WTC11 (cell line): Measurements from ENCODE around the gene BFSP1. TPM values are rescaled to one million over a fixed set of nuclear protein-coding genes. Genes with fewer than 3 reads are reported as not detected.

Experiments used
- ATAC-seq: fragments of 200-7000 bp; cut with Tn5 transposase; 2 replicates; pipeline ENCODE4 v1.10.0; 2021; ENCODE audit warnings: mild to moderate bottlenecking, moderate library complexity
- CTCF ChIA-PET: fragments of 300-600 bp; sonication (Branson Sonifier 250); formaldehyde crosslinking; loops from one replicate; lab custom pipeline; 2021; ENCODE audit warnings: antibody characterized with exemption; lab: Charles Lee
- POLR2A ChIA-PET: fragments of 350-600 bp; sonication (Branson Sonifier 250); formaldehyde crosslinking; loops from one replicate; lab custom pipeline; 2021; ENCODE audit warnings: antibody characterized with exemption; lab: Charles Lee
- DNase-seq: peaks from one replicate; pipeline ENCODE4 v3.0.0; 2021; ENCODE audit warnings: low spot score
- H3K27ac Mint-ChIP-seq: 2 replicates; pipeline ENCODE4 v1.8.0; 2021; ENCODE audit warnings: mixed read lengths
- H3K27me3 Mint-ChIP-seq: 2 replicates; pipeline ENCODE4 v1.8.0; 2021; ENCODE audit warnings: low read depth, mild to moderate bottlenecking, moderate library complexity, mixed read lengths
- H3K36me3 Mint-ChIP-seq: 2 replicates; pipeline ENCODE4 v1.8.0; 2021; ENCODE audit warnings: mixed read lengths
- H3K4me1 Mint-ChIP-seq: 2 replicates; pipeline ENCODE4 v1.8.0; 2022; ENCODE audit warnings: mixed read lengths
- H3K4me3 Mint-ChIP-seq: 2 replicates; pipeline ENCODE4 v1.8.0; 2021; ENCODE audit warnings: mild to moderate bottlenecking, moderate library complexity, mixed read lengths
- H3K9me3 Mint-ChIP-seq: 2 replicates; pipeline ENCODE4 v1.8.0; 2021; ENCODE audit warnings: mixed read lengths
- SMAD4 ChIP-seq: sonication (generic); formaldehyde crosslinking; IDR thresholded peaks from 2 replicates; pipeline ENCODE4 v1.8.0; 2022; ENCODE audit warnings: mild to moderate bottlenecking, missing genetic modification reagents
- TEAD4 ChIP-seq: sonication (generic); formaldehyde crosslinking; IDR thresholded peaks from 2 replicates; pipeline ENCODE4 v1.8.0; 2022; ENCODE audit warnings: mild to moderate bottlenecking, missing genetic modification reagents
- ZNF138 ChIP-seq: sonication (generic); formaldehyde crosslinking; conservative IDR thresholded peaks from 2 replicates; pipeline ENCODE4 v1.8.1; 2022; ENCODE audit warnings: mild to moderate bottlenecking, moderate library complexity, missing genetic modification reagents
- ZNF263 ChIP-seq: sonication (generic); formaldehyde crosslinking; IDR thresholded peaks from 2 replicates; pipeline ENCODE4 v1.8.1; 2022; ENCODE audit warnings: low read depth, mild to moderate bottlenecking, moderate library complexity, missing genetic modification reagents
- ZNF416 ChIP-seq: fragments of 250-450 bp; sonication (Bioruptor Pico); IDR thresholded peaks from 2 replicates; pipeline ENCODE4 v1.9.0; 2021; ENCODE audit warnings: mild to moderate bottlenecking, inconsistent platforms
- total RNA-seq: library from RNA; stranded (reverse); gene quantifications from 3 replicates; pipeline ENCODE4 v1.2.3, GENCODE V29; 2021
- TF ChIP-seq, protein P1 (sequence below): sonication (generic); formaldehyde crosslinking; IDR thresholded peaks from 2 replicates; pipeline ENCODE4 v1.8.0; 2023; ENCODE audit warnings: missing genetic modification reagents
- TF ChIP-seq, protein P2 (sequence below): sonication (generic); formaldehyde crosslinking; IDR thresholded peaks from 2 replicates; pipeline ENCODE4 v1.8.1; 2023; ENCODE audit warnings: mild to moderate bottlenecking, missing genetic modification reagents
- TF ChIP-seq, protein P3 (sequence below): sonication (generic); formaldehyde crosslinking; IDR thresholded peaks from 2 replicates; pipeline ENCODE4 v1.8.1; 2023; ENCODE audit warnings: mild to moderate bottlenecking, missing genetic modification reagents, moderate library complexity
- TF ChIP-seq, protein P4 (sequence below): sonication (generic); formaldehyde crosslinking; IDR thresholded peaks from 2 replicates; pipeline ENCODE4 v1.8.0; 2023; ENCODE audit warnings: mild to moderate bottlenecking, missing genetic modification reagents
- TF ChIP-seq, protein P5 (sequence below): sonication (generic); formaldehyde crosslinking; IDR thresholded peaks from 2 replicates; pipeline ENCODE4 v1.8.0; 2022; ENCODE audit warnings: mild to moderate bottlenecking, missing genetic modification reagents
- TF ChIP-seq, protein P6 (sequence below): fragments of 250-450 bp; sonication (Bioruptor Pico); IDR thresholded peaks from 2 replicates; pipeline ENCODE4 v1.8.0; 2021; ENCODE audit warnings: mild to moderate bottlenecking

BFSP1 gene
- total RNA-seq, 1 experiment from 2014 or later, result 3.0 TPM

DNA sequence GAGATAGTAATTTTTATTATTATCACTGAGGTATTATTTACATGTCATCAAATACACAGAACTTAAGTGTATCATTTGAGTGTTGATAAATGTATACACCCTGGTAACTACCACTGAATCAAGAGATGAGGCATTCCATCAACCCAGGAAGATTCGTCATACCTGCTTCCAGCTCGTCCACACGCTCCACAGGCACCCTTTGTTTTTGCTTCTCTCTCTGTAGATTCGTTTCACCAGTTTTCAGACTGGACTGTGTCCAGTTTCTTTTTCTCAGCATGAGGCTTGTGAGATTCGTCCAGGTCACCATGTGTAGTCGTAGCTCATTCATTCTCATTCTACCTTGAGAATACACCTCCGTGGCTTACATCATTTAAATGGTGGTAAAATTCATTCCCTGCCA is 64.5 kb downstream of the BFSP1 start:
- no peak for DNase-seq
- CTCF ChIA-PET, result interaction anchor here (1.2 to 1.5 kb wide), 2 partner anchors 24 to 665 kb away, joined by 3 to 4 read pairs; no protein-coding TSS in a partner anchor
- TF ChIP-seq, protein P1, sequence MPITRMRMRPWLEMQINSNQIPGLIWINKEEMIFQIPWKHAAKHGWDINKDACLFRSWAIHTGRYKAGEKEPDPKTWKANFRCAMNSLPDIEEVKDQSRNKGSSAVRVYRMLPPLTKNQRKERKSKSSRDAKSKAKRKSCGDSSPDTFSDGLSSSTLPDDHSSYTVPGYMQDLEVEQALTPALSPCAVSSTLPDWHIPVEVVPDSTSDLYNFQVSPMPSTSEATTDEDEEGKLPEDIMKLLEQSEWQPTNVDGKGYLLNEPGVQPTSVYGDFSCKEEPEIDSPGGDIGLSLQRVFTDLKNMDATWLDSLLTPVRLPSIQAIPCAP (CRISPR knock-in tag), result no peak
- TF ChIP-seq, protein P2, sequence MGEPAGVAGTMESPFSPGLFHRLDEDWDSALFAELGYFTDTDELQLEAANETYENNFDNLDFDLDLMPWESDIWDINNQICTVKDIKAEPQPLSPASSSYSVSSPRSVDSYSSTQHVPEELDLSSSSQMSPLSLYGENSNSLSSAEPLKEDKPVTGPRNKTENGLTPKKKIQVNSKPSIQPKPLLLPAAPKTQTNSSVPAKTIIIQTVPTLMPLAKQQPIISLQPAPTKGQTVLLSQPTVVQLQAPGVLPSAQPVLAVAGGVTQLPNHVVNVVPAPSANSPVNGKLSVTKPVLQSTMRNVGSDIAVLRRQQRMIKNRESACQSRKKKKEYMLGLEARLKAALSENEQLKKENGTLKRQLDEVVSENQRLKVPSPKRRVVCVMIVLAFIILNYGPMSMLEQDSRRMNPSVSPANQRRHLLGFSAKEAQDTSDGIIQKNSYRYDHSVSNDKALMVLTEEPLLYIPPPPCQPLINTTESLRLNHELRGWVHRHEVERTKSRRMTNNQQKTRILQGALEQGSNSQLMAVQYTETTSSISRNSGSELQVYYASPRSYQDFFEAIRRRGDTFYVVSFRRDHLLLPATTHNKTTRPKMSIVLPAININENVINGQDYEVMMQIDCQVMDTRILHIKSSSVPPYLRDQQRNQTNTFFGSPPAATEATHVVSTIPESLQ (CRISPR knock-in tag), result no peak
- TF ChIP-seq ZNF263 (CRISPR knock-in tag) (no peak), ZNF138 (no peak), ZNF416 (no peak)
- TF ChIP-seq, protein P3, sequence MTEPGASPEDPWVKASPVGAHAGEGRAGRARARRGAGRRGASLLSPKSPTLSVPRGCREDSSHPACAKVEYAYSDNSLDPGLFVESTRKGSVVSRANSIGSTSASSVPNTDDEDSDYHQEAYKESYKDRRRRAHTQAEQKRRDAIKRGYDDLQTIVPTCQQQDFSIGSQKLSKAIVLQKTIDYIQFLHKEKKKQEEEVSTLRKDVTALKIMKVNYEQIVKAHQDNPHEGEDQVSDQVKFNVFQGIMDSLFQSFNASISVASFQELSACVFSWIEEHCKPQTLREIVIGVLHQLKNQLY (CRISPR knock-in tag), result no peak
- TF ChIP-seq, all 79 proteins: peak for 0
- H3K9me3 Mint-ChIP-seq, result no peaks in the 10 kb centered on the region
- no peaks in the 10 kb centered on the region for H3K36me3 Mint-ChIP-seq
- no peak for ATAC-seq
- POLR2A ChIA-PET, result no interaction called here
- no peak overlapping the region for H3K4me3 Mint-ChIP-seq
- no peaks in the 10 kb centered on the region for H3K4me1 Mint-ChIP-seq
- no peak overlapping the region for H3K27ac Mint-ChIP-seq
- no peaks in the 10 kb centered on the region for H3K27me3 Mint-ChIP-seq

DNA sequence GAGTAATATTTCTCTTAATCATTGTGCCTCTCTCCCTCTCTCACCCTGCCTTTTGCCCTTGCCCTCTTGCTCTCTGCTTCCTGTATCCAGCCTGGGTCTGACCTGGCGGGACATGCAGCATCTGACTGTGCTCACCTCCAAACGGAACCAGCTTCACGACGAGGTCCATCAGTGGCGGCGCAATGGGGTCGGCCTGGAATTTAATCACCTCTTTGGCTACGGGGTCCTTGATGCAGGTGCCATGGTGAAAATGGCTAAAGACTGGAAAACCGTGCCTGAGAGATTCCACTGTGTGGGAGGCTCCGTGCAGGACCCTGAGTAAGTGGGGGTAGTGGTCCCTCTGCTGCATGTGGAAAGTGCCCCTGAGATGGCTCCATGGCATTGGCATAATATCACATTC is 65.9 kb downstream of the BFSP1 start:
- TF ChIP-seq, protein P4, sequence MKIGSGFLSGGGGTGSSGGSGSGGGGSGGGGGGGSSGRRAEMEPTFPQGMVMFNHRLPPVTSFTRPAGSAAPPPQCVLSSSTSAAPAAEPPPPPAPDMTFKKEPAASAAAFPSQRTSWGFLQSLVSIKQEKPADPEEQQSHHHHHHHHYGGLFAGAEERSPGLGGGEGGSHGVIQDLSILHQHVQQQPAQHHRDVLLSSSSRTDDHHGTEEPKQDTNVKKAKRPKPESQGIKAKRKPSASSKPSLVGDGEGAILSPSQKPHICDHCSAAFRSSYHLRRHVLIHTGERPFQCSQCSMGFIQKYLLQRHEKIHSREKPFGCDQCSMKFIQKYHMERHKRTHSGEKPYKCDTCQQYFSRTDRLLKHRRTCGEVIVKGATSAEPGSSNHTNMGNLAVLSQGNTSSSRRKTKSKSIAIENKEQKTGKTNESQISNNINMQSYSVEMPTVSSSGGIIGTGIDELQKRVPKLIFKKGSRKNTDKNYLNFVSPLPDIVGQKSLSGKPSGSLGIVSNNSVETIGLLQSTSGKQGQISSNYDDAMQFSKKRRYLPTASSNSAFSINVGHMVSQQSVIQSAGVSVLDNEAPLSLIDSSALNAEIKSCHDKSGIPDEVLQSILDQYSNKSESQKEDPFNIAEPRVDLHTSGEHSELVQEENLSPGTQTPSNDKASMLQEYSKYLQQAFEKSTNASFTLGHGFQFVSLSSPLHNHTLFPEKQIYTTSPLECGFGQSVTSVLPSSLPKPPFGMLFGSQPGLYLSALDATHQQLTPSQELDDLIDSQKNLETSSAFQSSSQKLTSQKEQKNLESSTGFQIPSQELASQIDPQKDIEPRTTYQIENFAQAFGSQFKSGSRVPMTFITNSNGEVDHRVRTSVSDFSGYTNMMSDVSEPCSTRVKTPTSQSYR (CRISPR knock-in tag), result no peak
- TF ChIP-seq, protein P5, sequence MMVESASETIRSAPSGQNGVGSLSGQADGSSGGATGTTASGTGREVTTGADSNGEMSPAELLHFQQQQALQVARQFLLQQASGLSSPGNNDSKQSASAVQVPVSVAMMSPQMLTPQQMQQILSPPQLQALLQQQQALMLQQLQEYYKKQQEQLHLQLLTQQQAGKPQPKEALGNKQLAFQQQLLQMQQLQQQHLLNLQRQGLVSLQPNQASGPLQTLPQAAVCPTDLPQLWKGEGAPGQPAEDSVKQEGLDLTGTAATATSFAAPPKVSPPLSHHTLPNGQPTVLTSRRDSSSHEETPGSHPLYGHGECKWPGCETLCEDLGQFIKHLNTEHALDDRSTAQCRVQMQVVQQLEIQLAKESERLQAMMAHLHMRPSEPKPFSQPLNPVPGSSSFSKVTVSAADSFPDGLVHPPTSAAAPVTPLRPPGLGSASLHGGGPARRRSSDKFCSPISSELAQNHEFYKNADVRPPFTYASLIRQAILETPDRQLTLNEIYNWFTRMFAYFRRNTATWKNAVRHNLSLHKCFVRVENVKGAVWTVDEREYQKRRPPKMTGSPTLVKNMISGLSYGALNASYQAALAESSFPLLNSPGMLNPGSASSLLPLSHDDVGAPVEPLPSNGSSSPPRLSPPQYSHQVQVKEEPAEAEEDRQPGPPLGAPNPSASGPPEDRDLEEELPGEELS (CRISPR knock-in tag), result no peak
- H3K36me3 Mint-ChIP-seq, result no peaks in the 10 kb centered on the region; the same call in 1 of the 2 replicates
- peaks cover 7% of the 10 kb centered on the region for H3K9me3 Mint-ChIP-seq
- H3K27ac Mint-ChIP-seq, result no peak overlapping the region
- no peaks in the 10 kb centered on the region for H3K27me3 Mint-ChIP-seq
- ChIA-PET POLR2A (no interaction called here), CTCF (no interaction called here)
- ATAC-seq, result no peak
- no peaks in the 10 kb centered on the region for H3K4me1 Mint-ChIP-seq
- H3K4me3 Mint-ChIP-seq, result no peak overlapping the region
- no peak for DNase-seq

DNA sequence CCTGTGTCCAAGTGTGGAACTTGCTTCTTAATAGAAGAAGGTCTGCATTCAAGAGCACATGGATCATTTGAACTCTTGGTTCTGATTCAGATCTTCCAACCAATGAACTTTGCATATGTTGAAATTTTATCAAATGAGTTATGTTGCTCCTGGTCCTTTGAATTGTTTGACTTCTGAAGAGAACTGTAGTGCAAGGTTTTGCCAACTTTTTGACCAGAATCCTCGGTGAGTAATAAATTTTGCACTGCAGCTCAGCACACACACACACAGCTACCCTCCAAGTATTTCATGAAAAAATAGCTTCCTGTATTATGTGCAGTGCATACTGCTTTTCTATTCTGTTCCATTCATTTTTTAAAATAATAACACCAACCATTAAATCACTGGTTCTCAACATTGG is 67.5 kb downstream of the BFSP1 start:
- no peaks in the 10 kb centered on the region for H3K4me1 Mint-ChIP-seq
- DNase-seq (no peak), ATAC-seq (no peak)
- CTCF ChIA-PET, result no interaction called here
- no peaks in the 10 kb centered on the region for H3K27me3 Mint-ChIP-seq
- TF ChIP-seq SMAD4 (CRISPR knock-in tag) (no peak), TEAD4 (CRISPR knock-in tag) (no peak)
- TF ChIP-seq, protein P6, sequence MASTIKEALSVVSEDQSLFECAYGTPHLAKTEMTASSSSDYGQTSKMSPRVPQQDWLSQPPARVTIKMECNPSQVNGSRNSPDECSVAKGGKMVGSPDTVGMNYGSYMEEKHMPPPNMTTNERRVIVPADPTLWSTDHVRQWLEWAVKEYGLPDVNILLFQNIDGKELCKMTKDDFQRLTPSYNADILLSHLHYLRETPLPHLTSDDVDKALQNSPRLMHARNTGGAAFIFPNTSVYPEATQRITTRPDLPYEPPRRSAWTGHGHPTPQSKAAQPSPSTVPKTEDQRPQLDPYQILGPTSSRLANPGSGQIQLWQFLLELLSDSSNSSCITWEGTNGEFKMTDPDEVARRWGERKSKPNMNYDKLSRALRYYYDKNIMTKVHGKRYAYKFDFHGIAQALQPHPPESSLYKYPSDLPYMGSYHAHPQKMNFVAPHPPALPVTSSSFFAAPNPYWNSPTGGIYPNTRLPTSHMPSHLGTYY (CRISPR knock-in tag), result no peak
- POLR2A ChIA-PET, result no interaction called here
- no peak overlapping the region for H3K4me3 Mint-ChIP-seq
- peaks cover 13% of the 10 kb centered on the region for H3K9me3 Mint-ChIP-seq
- H3K36me3 Mint-ChIP-seq, result no peaks in the 10 kb centered on the region; the same call in 1 of the 2 replicates
- no peak overlapping the region for H3K27ac Mint-ChIP-seq
